Tongue (tissue), 2 donors: Measurements from ENCODE around the gene PGM1. TPM values are rescaled to one million over a fixed set of nuclear protein-coding genes. Genes with fewer than 3 reads are reported as not detected.

Experiments
- DNase-seq: peaks from one replicate; pipeline ENCODE4 v3.0.0-alpha.2; 2015
- total RNA-seq: library from RNA; depleted of rRNA; stranded (reverse); fragments of >200 nt; gene quantifications from one replicate; pipeline ENCODE4 v1.2.3, GENCODE V29; 2014

PGM1 gene
- total RNA-seq, 1 donor from 2014 or later = 152 TPM

DNA sequence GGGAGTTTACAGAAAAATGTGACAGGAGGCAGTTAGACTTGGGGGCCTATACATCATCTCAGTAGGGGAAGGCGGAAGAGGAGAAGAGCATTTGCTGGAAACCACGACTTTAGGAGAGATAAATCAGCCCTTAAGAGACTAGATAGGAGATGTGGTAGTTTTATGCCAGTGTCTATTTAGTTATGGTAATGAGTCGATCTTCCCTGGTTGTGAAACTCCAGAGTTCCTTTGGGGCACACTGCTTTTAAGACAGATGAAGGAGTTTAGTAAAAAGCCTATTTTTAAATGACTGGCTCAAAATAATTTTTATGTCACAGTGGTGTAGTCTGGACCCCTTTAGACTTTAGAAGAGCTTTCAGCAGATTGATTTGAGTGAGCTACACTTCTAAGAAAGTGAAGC is 7.8 kb downstream of the PGM1 start:
- no peak for DNase-seq

DNA sequence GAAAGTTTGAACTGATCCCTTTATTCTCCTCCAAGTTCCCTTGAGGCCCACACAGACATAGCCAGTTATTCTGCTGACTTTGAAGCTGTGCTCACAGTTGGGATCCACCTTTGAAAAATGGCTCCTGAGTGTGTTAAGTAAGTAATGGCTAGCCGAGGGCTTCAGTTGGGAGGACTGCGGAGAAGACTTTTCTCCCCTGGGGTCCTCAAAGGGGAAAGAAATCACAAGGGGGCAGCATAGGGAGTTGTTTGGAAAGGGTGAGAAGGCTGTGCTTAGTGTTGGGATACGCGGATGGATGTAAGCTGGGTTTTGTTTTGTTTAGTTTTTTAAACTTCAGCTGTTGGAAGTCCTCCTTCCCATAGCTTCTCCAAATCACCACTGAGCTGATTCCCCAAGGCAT is 8.3 kb downstream of the PGM1 start:
- no peak for DNase-seq

- no peak for DNase-seq
Measured at GRCh38 chr1:63601912-63602311, 8.7 kb downstream of the PGM1 start.

GRCh38 chr1:63602629-63603028 is 9.4 kb downstream of the PGM1 start:
- DNase-seq = no peak

GRCh38 chr1:63603810-63604209 is 10.6 kb downstream of the PGM1 start:
- no peak for DNase-seq

DNA sequence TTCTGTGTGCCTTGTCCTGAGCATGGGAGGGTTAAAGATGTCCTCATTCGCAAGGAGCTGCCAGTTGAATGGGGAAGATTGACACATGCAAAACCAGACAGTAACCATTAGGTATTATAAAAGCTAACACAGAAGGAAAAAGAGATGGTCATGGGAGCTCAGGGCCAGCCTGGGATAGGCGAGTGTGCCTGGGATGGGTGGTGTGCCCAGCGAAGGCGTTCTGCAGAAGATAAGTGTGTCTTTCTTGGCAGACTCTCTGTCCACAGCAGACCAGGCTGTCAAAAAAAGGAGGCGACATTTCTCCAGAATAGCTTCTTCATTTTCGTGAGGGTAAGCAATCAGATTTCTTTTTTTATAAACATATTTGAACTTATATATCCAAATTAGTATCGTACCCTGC is 14.1 kb downstream of the PGM1 start:
- DNase-seq = no peak

- no peak for DNase-seq
Measured at GRCh38 chr1:63611231-63611630, 18.0 kb downstream of the PGM1 start.

- DNase-seq = no peak
Measured at GRCh38 chr1:63612564-63612963, 19.4 kb downstream of the PGM1 start.

- DNase-seq = no peak
Measured at GRCh38 chr1:63612971-63613370, 19.8 kb downstream of the PGM1 start.

DNA sequence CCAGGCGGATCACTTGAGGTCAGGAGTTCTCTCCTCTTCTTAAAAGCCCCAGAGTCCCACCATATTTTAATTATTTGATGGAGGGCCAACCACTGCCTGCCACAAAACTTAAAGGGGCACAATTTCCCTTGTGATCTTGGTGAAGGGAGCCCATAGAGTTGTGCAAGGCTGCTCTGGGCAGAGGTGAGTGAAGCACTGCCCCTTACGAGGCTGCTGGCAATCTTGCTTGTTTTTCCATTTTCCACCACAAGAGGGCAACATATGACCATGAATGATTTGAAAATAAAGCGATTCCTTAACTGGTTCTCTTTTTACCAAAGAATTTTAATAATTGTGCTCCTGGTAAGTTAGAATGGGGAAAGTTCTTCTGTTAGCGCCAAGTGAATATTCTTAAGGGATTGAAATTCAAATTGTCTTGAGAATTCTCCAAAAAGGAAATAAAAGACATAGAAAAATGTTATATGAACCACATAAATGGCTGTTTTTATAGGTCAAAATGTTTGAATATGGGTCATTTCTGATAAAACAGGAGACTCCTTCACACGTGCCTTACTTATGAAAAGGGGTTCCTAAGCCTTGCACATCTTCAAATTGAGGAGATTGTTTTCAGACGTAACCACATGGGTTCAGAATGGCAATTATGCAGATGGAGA is 22.7 kb downstream of the PGM1 start:
- peak; percentile 91 for DNase-seq

DNA sequence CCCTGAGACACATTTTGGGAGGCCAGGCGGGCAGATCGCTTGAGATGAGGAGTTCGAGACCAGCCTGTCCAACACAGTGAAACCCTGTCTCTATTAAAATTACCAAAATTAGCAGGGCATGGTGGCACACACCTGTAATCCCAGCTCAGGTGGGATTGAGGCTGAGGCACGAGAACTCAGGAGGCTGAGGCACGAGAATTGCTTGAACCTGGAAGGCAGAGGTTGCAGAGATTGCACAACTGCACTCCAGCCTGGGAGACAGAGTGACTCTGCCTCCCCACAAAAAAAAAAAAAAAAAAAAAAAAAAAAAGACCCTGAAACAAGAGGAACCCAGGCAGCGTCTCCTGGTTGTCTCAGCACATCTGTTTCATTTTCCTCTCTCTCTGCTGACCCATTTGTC is 24.2 kb downstream of the PGM1 start:
- DNase-seq = no peak

DNA sequence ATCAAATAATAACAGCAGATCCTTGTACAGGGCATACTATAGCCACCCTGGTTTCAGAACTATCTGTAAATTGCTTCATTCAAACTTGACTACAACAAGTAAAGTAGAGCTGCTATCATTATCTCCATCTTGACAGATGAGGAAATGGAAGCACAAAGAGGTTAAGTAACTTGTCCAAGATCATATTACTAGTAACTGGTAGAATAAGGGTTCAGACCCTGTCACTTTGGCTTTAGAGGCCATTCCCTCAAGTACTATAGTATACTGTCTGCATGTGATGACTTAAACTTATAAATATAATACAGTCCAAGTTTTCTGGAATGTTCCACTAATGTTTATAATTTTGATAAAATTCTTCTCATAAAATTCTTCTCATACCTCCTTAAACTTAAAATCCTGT is 24.8 kb downstream of the PGM1 start:
- no peak for DNase-seq

DNA sequence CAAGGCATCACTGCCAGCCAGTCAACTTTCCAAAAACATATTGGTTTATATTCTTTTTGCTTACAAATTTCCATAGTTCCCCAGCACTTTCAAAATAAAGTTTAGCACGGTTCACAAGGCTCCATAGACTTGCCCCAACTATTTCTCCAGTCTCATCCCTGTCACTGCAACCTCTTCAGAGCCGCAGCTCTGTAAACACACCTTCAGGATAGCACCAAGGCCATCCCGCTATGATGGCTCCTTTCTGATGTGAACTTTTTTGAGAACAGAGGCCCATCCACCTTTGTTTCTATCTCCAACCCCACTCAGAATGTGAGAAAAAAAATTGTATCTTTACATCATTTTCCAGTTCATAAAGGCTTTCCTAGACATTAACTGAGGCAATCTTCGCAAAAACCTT is 26.3 kb downstream of the PGM1 start:
- DNase-seq = no peak

DNA sequence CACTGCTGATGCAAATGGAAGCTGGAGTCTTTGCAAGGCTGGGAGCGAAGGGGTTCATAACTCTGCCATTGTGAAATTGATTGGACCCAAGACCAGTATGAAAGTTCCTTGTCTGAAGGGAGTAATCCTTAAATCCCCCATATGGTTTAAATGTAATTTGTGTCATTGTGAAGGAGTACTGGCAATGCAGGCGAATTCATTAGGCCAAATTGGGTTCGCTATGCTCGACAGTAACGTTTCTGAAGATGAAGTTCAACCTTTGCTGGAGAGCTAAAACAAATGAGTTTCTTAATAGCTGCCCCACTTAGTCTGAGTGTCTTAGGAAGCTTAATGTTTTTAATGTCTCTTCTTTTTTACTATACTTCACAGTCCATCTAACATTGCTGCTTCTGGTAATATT is 27.5 kb downstream of the PGM1 start:
- no peak for DNase-seq

DNA sequence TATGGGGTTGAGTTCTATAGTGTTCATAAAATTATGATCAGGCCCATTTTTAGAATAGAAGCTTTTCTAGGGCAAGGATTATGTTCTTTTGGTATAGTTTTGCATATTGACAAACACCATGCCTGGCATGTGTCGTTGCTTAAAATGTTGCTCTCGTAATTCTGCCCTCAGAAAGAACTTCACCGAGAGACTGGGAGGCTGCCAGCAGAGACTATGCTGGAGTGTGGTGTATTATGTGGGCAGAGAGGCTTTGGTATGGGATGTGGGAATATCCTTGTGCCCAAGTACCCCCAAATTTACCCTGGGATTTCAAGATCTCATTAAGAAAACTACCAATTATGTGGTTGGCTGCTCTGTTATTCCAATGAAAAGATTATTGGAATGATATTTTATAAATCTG is 27.9 kb downstream of the PGM1 start:
- DNase-seq = no peak

- no peak for DNase-seq
Measured at GRCh38 chr1:63621698-63622097, 28.5 kb downstream of the PGM1 start.

- DNase-seq = peak; percentile 22
Measured at GRCh38 chr1:63622849-63623566, 29.8 kb downstream of the PGM1 start.

- DNase-seq = no peak
Measured at GRCh38 chr1:63623952-63624351, 30.7 kb downstream of the PGM1 start.

- DNase-seq = no peak
Measured at GRCh38 chr1:63624911-63625310, 31.7 kb downstream of the PGM1 start.

- DNase-seq = no peak
Measured at GRCh38 chr1:63626222-63626621, 33.0 kb downstream of the PGM1 start.

- no peak for DNase-seq
Measured at GRCh38 chr1:63628607-63629006, 35.4 kb downstream of the PGM1 start.

DNA sequence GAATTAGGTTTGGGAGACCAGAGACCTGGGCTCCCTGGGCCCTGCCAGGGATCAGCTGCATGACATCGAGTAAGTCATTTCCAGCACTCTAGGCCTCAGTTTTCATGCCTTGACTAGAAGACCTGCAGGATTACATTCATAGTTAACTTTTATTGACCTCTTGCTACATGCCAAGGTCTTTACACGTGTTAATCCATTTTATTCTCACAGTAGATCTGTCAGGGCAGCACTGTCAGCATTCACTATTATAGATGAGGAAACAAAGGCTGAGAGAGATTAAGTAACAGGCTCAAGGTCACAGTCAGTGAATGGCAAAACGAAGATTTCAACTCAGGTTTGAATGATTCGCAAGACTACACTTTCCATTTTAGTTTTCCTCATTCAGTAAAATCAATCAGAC is 37.0 kb downstream of the PGM1 start:
- no peak for DNase-seq

GRCh38 chr1:63630666-63631065 is 37.5 kb downstream of the PGM1 start:
- DNase-seq = no peak

DNA sequence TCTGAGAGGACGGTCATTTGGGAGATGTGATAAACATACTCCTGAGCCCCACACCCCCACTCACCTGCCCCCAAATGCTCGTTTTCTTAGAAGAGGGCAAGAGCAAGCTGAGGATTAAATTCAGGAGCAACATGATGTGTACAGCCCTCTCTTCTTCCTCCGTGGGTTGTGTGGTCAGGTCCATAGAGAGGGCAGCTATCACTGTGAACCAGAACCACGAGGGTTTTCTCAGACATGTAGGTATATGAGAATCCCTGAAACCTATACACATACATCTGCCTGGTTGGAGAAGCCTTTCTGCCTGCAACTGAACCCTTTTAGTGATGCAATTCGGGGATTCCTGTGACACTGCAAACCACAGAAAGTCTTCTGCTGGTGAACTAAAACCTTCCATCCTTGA is 38.9 kb downstream of the PGM1 start:
- no peak for DNase-seq
